ENCODE results near the gene FBN2.

FBN2 gene

DNA sequence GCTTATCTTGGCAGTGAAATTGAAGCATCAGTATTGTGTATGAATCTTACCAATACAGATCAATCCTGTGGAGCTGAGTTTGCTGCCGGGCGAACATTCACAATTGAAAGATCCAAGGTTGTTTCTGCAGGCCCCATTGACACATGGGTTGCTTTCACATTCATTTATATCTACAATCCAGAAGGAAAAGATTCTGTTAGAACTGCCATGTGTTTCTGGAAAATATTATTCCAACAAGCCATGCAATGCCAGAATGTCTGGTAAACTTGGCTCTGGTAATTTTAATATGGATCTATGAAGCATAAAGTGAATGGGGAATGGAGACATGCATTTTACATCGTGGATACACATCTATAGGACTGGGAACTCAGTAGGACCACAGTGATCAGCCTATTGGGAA lies 180.8 kb downstream of the FBN2 start:
- Histone ChIP-seq H3K79me1 (ENCODE audit: low read length) (no peaks in the 10 kb centered on the region), H3K36me3 (ENCODE audit: control insufficient read depth in 1 of 2, insufficient read depth in 2 of 2, low read length in 2 of 2) (no peaks in the 10 kb centered on the region), H3K79me2 (ENCODE audit: control insufficient read depth, insufficient read depth, low read length, poor library complexity) (no peaks in the 10 kb centered on the region), H2BK5ac (ENCODE audit: low read depth, low read length, poor library complexity) (no peak overlapping the region), H2AFZ (ENCODE audit: insufficient read depth, low read length, poor library complexity) (no peak overlapping the region), H3K4me1 (ENCODE audit: control insufficient read depth in 1 of 2, insufficient read depth in 2 of 2, low read length in 2 of 2) (no peaks in the 10 kb centered on the region), H3K23ac (ENCODE audit: low read length) (no peak overlapping the region), H3K4ac (ENCODE audit: low read depth, low read length) (no peak overlapping the region), H2BK120ac (ENCODE audit: insufficient read depth, low read length, poor library complexity) (no peak overlapping the region), H3K18ac (ENCODE audit: low read length) (no peak overlapping the region), H3K27me3 (ENCODE audit: insufficient read depth, low read length) (no peaks in the 10 kb centered on the region), H4K8ac (ENCODE audit: low read depth, low read length) (no peak overlapping the region), H3K9me3 (ENCODE audit: insufficient read depth, low read depth, low read length) (no peaks in the 10 kb centered on the region), H2AK5ac (ENCODE audit: low read length) (no peak overlapping the region), H3K14ac (ENCODE audit: low read length) (no peak overlapping the region), H3K9ac (ENCODE audit: low read length) (no peak overlapping the region), H3K4me2 (ENCODE audit: low read length) (no peak overlapping the region), H3K27ac (ENCODE audit: low read depth, low read length) (no peak overlapping the region), H2BK12ac (ENCODE audit: low read length) (no peak overlapping the region), H4K12ac (ENCODE audit: low read depth, low read length) (no peak overlapping the region), H4K91ac (ENCODE audit: low read depth, low read length) (no peak overlapping the region), H3K4me3 (ENCODE audit: low read depth, low read length) (no peak overlapping the region)
- no peak for DNase-seq
- no CpG with 5 or more reads among the region's 3 CpGs for WGBS (ENCODE audit: extremely low coverage, insufficient coverage, insufficient read length)

- no peak overlapping the region for H2AFZ ChIP-seq (ENCODE audit: insufficient read depth, low read length, poor library complexity)
- H3K9ac ChIP-seq (ENCODE audit: low read length) = no peak overlapping the region
- no peaks in the 10 kb centered on the region for H3K79me2 ChIP-seq (ENCODE audit: control insufficient read depth, insufficient read depth, low read length, poor library complexity)
- H3K4me1 ChIP-seq (ENCODE audit: control insufficient read depth in 1 of 2, insufficient read depth in 2 of 2, low read length in 2 of 2) = no peaks in the 10 kb centered on the region
- no peak overlapping the region for H4K91ac ChIP-seq (ENCODE audit: low read depth, low read length)
- no peak overlapping the region for H3K23ac ChIP-seq (ENCODE audit: low read length)
- no peak overlapping the region for H2BK120ac ChIP-seq (ENCODE audit: insufficient read depth, low read length, poor library complexity)
- no peak overlapping the region for H3K4me2 ChIP-seq (ENCODE audit: low read length)
- H3K27me3 ChIP-seq (ENCODE audit: insufficient read depth, low read length) = no peaks in the 10 kb centered on the region
- no peaks in the 10 kb centered on the region for H3K9me3 ChIP-seq (ENCODE audit: insufficient read depth, low read depth, low read length)
- H3K14ac ChIP-seq (ENCODE audit: low read length) = no peak overlapping the region
- H2BK12ac ChIP-seq (ENCODE audit: low read length) = no peak overlapping the region
- H3K4ac ChIP-seq (ENCODE audit: low read depth, low read length) = no peak overlapping the region
- no peaks in the 10 kb centered on the region for H3K79me1 ChIP-seq (ENCODE audit: low read length)
- no peak overlapping the region for H2BK5ac ChIP-seq (ENCODE audit: low read depth, low read length, poor library complexity)
- no peak overlapping the region for H3K27ac ChIP-seq (ENCODE audit: low read depth, low read length)
- H4K8ac ChIP-seq (ENCODE audit: low read depth, low read length) = no peak overlapping the region
- no peak for DNase-seq
- H4K12ac ChIP-seq (ENCODE audit: low read depth, low read length) = no peak overlapping the region
- H3K4me3 ChIP-seq (ENCODE audit: low read depth, low read length) = no peak overlapping the region
- H2AK5ac ChIP-seq (ENCODE audit: low read length) = no peak overlapping the region
- H3K36me3 ChIP-seq (ENCODE audit: control insufficient read depth in 1 of 2, insufficient read depth in 2 of 2, low read length in 2 of 2) = peaks cover 0 to 2% of the 10 kb centered on the region in 2 experiments
- no CpG with 5 or more reads among the region's 3 CpGs for whole genome bisulfite sequencing (ENCODE audit: extremely low coverage, insufficient coverage, insufficient read length)
- no peak overlapping the region for H3K18ac ChIP-seq (ENCODE audit: low read length)
Measured at GRCh38 chr5:128355961-128356360, 182.1 kb downstream of the FBN2 start.

DNA sequence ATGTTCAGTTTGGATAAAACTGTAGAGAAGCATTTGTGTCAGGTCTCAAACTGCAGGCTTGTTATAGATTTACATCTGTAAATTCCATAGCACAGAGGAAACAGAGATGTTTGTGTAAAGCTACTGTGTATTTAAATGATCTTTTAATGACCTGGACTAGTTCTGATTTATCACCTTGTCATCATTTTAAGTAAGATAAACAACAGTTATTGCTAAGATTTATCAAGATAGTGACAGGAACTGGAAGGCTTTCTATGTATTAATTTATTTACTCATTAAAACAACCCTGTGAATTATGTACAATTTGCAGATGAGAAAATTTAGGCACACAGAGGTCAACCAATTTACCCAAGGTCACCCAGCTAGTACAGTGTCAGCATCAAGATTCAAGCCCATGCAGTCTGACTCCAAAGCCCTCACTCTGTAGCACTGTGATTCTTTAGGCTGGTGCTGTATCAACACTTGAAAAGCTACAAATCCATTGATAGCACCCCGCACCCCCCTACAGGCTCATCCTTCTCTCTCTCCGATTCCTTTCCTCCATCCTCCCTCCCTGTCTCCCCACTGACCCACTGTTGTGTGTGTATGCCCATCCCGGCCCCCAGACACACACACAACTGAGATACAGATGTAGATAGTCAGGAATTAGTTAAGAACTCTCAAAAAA lies 184.5 kb downstream of the FBN2 start:
- H3K36me3 ChIP-seq (ENCODE audit: control insufficient read depth in 1 of 2, insufficient read depth in 2 of 2, low read length in 2 of 2) = peaks cover 2 to 7% of the 10 kb centered on the region in 2 experiments
- DNase-seq = no peak
- H3K79me2 ChIP-seq (ENCODE audit: control insufficient read depth, insufficient read depth, low read length, poor library complexity) = no peaks in the 10 kb centered on the region
- H3K4me1 ChIP-seq (ENCODE audit: control insufficient read depth in 1 of 2, insufficient read depth in 2 of 2, low read length in 2 of 2) = no peaks in the 10 kb centered on the region
- H3K27me3 ChIP-seq (ENCODE audit: insufficient read depth, low read length) = no peaks in the 10 kb centered on the region
- no peak overlapping the region for H2AFZ ChIP-seq (ENCODE audit: insufficient read depth, low read length, poor library complexity)
- H3K79me1 ChIP-seq (ENCODE audit: low read length) = no peaks in the 10 kb centered on the region
- H2BK120ac ChIP-seq (ENCODE audit: insufficient read depth, low read length, poor library complexity) = no peak overlapping the region
- no peak overlapping the region for H2BK5ac ChIP-seq (ENCODE audit: low read depth, low read length, poor library complexity)
- H3K18ac ChIP-seq (ENCODE audit: low read length) = no peak overlapping the region
- H4K91ac ChIP-seq (ENCODE audit: low read depth, low read length) = no peak overlapping the region
- WGBS (ENCODE audit: extremely low coverage, insufficient coverage, insufficient read length) = no CpG with 5 or more reads among the region's 3 CpGs
- no peak overlapping the region for H4K12ac ChIP-seq (ENCODE audit: low read depth, low read length)
- no peak overlapping the region for H3K9ac ChIP-seq (ENCODE audit: low read length)
- no peak overlapping the region for H3K4me3 ChIP-seq (ENCODE audit: low read depth, low read length)
- H2BK12ac ChIP-seq (ENCODE audit: low read length) = no peak overlapping the region
- no peak overlapping the region for H3K4ac ChIP-seq (ENCODE audit: low read depth, low read length)
- no peak overlapping the region for H3K27ac ChIP-seq (ENCODE audit: low read depth, low read length)
- no peak overlapping the region for H3K23ac ChIP-seq (ENCODE audit: low read length)
- H3K14ac ChIP-seq (ENCODE audit: low read length) = no peak overlapping the region
- H4K8ac ChIP-seq (ENCODE audit: low read depth, low read length) = no peak overlapping the region
- no peak overlapping the region for H2AK5ac ChIP-seq (ENCODE audit: low read length)
- no peak overlapping the region for H3K4me2 ChIP-seq (ENCODE audit: low read length)
- H3K9me3 ChIP-seq (ENCODE audit: insufficient read depth, low read depth, low read length) = no peaks in the 10 kb centered on the region

GRCh38 chr5:128350705-128351104 lies 187.3 kb downstream of the FBN2 start:
- Histone ChIP-seq H3K18ac (ENCODE audit: low read length) (no peak overlapping the region), H3K79me1 (ENCODE audit: low read length) (no peaks in the 10 kb centered on the region), H2BK12ac (ENCODE audit: low read length) (no peak overlapping the region), H3K27ac (ENCODE audit: low read depth, low read length) (no peak overlapping the region), H2AFZ (ENCODE audit: insufficient read depth, low read length, poor library complexity) (no peak overlapping the region), H4K12ac (ENCODE audit: low read depth, low read length) (no peak overlapping the region), H4K8ac (ENCODE audit: low read depth, low read length) (no peak overlapping the region), H3K4me1 (ENCODE audit: control insufficient read depth in 1 of 2, insufficient read depth in 2 of 2, low read length in 2 of 2) (no peaks in the 10 kb centered on the region), H3K4ac (ENCODE audit: low read depth, low read length) (no peak overlapping the region), H3K27me3 (ENCODE audit: insufficient read depth, low read length) (no peaks in the 10 kb centered on the region), H3K79me2 (ENCODE audit: control insufficient read depth, insufficient read depth, low read length, poor library complexity) (no peaks in the 10 kb centered on the region), H2BK120ac (ENCODE audit: insufficient read depth, low read length, poor library complexity) (no peak overlapping the region), H3K4me3 (ENCODE audit: low read depth, low read length) (no peak overlapping the region), H2BK5ac (ENCODE audit: low read depth, low read length, poor library complexity) (no peak overlapping the region), H3K9me3 (ENCODE audit: insufficient read depth, low read depth, low read length) (no peaks in the 10 kb centered on the region), H2AK5ac (ENCODE audit: low read length) (no peak overlapping the region), H3K9ac (ENCODE audit: low read length) (no peak overlapping the region), H3K23ac (ENCODE audit: low read length) (no peak overlapping the region), H3K36me3 (ENCODE audit: control insufficient read depth in 1 of 2, insufficient read depth in 2 of 2, low read length in 2 of 2) (peaks cover 5 to 7% of the 10 kb centered on the region in 2 experiments), H3K14ac (ENCODE audit: low read length) (no peak overlapping the region), H4K91ac (ENCODE audit: low read depth, low read length) (no peak overlapping the region), H3K4me2 (ENCODE audit: low read length) (no peak overlapping the region)
- no CpG with 5 or more reads among the region's 5 CpGs for WGBS (ENCODE audit: extremely low coverage, insufficient coverage, insufficient read length)
- no peak for DNase-seq

Data from trophoblast cell (in vitro differentiated cells and primary cell).